Heart left ventricle (tissue), 13 donors: ENCODE results near the gene GTF2F2.

Experiments used
- POLR2A ChIP-seq, 2 donors: fragments of 450-650 bp; IDR thresholded peaks; one replicate each; pipeline ENCODE4 v1.6.1; 2017; ENCODE audit warnings: antibody characterized with exemption in 2 of 2, mild to moderate bottlenecking in 2 of 2, moderate library complexity in 2 of 2
- TF ChIP-seq, protein P1 (sequence below), 12 donors: fragments of 200-600 bp; sonication (generic) in 4 of 12; IDR thresholded peaks; one replicate each; pipeline versions ENCODE4 v1.5.0 to v1.8.0; 2018 to 2022; ENCODE audit warnings: antibody characterized with exemption in 12 of 12, mild to moderate bottlenecking in 5 of 12
- donor health status: ischemic (EF 13 %, LVEDD 7.1; RV severe dilation, severe dysfunction).
- donor health status: DM: no; HTN: yes; CAD: no.
- donor health status: DM: no; HTN: no; CAD: no.
- donor health status: ischemic (EF 25% LVEDD 6.9; RV normal size, moderate dysfunction).
- donor health status: ischemic (EF 25% LVEDD 5.7; RV mildly dilated, moderate dysfunction).
- donor health status: ischemic (EF 35%, LVEDD 5.7; RV mildly dilated, moderate dysfunction).
- donor health status: nonischemic (EF 11% LVEDD 7.7; RV severe dilation, severe dysfunction).
- donor health status: DM: yes; HTN: yes; CAD: no.
- donor health status: PGD.
- donor health status: ischemic (EF 29% LVEDD 5.4; RV normal size, mild dysfunction).
- donor health status: nonischemic (EF 23%, LVEDD 6.1; RV moderate dilation, normal function).

- no peak for TF ChIP-seq POLR2A (IDR thresholded peaks at IDR 0.05)
- TF ChIP-seq, protein P1, sequence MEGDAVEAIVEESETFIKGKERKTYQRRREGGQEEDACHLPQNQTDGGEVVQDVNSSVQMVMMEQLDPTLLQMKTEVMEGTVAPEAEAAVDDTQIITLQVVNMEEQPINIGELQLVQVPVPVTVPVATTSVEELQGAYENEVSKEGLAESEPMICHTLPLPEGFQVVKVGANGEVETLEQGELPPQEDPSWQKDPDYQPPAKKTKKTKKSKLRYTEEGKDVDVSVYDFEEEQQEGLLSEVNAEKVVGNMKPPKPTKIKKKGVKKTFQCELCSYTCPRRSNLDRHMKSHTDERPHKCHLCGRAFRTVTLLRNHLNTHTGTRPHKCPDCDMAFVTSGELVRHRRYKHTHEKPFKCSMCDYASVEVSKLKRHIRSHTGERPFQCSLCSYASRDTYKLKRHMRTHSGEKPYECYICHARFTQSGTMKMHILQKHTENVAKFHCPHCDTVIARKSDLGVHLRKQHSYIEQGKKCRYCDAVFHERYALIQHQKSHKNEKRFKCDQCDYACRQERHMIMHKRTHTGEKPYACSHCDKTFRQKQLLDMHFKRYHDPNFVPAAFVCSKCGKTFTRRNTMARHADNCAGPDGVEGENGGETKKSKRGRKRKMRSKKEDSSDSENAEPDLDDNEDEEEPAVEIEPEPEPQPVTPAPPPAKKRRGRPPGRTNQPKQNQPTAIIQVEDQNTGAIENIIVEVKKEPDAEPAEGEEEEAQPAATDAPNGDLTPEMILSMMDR (IDR thresholded peaks at IDR 0.05), result no peak
Measured at GRCh38 chr13:45224176-45224575, 103.9 kb downstream of the GTF2F2 start.
